WTC11 (cell line): ENCODE results near the gene RNASEH2C. TPM values are rescaled to one million over a fixed set of nuclear protein-coding genes. Genes with fewer than 3 reads are reported as not detected.
A peak's percentile ranks its signal among the peaks of the same experiment; 100 is the strongest.
"Not testable (repeated sequence)": the region's sequence is repeated elsewhere in the genome, so short reads cannot be mapped to it uniquely, and the experiment has no call there.

Source experiments
- ATAC-seq: fragments of 200-7000 bp; cut with Tn5 transposase; 2 replicates; pipeline ENCODE4 v1.10.0; 2021; ENCODE audit warnings: mild to moderate bottlenecking, moderate library complexity
- CTCF ChIA-PET: fragments of 300-600 bp; sonication (Branson Sonifier 250); formaldehyde crosslinking; loops from one replicate; lab custom pipeline; 2021; ENCODE audit warnings: antibody characterized with exemption; lab: Charles Lee
- POLR2A ChIA-PET: fragments of 350-600 bp; sonication (Branson Sonifier 250); formaldehyde crosslinking; loops from one replicate; lab custom pipeline; 2021; ENCODE audit warnings: antibody characterized with exemption; lab: Charles Lee
- DNase-seq: peaks from one replicate; pipeline ENCODE4 v3.0.0; 2021; ENCODE audit warnings: low spot score
- H3K27ac Mint-ChIP-seq: 2 replicates; pipeline ENCODE4 v1.8.0; 2021; ENCODE audit warnings: mixed read lengths
- H3K27me3 Mint-ChIP-seq: 2 replicates; pipeline ENCODE4 v1.8.0; 2021; ENCODE audit warnings: low read depth, mild to moderate bottlenecking, moderate library complexity, mixed read lengths
- H3K36me3 Mint-ChIP-seq: 2 replicates; pipeline ENCODE4 v1.8.0; 2021; ENCODE audit warnings: mixed read lengths
- H3K4me1 Mint-ChIP-seq: 2 replicates; pipeline ENCODE4 v1.8.0; 2022; ENCODE audit warnings: mixed read lengths
- H3K4me3 Mint-ChIP-seq: 2 replicates; pipeline ENCODE4 v1.8.0; 2021; ENCODE audit warnings: mild to moderate bottlenecking, moderate library complexity, mixed read lengths
- H3K9me3 Mint-ChIP-seq: 2 replicates; pipeline ENCODE4 v1.8.0; 2021; ENCODE audit warnings: mixed read lengths
- ATF1 ChIP-seq: sonication (generic); formaldehyde crosslinking; IDR thresholded peaks from 2 replicates; pipeline ENCODE4 v1.8.1; 2023; ENCODE audit warnings: mild to moderate bottlenecking, moderate library complexity, missing genetic modification reagents
- CREM ChIP-seq: sonication (generic); formaldehyde crosslinking; IDR thresholded peaks from 2 replicates; pipeline ENCODE4 v1.8.1; 2022; ENCODE audit warnings: mild to moderate bottlenecking, missing genetic modification reagents, moderate library complexity
- CTCF ChIP-seq: fragments of 200-600 bp; IDR thresholded peaks from 2 replicates; pipeline ENCODE4 v1.8.0; 2022; ENCODE audit warnings: antibody characterized with exemption
- E2F4 ChIP-seq: sonication (generic); formaldehyde crosslinking; IDR thresholded peaks from 2 replicates; pipeline ENCODE4 v1.8.1; 2022; ENCODE audit warnings: low read depth, mild to moderate bottlenecking, moderate library complexity, missing genetic modification reagents, borderline replicate concordance
- EMX1 ChIP-seq: fragments of 250-450 bp; sonication (Bioruptor Pico); IDR thresholded peaks from 2 replicates; pipeline ENCODE4 v1.8.0; 2021; ENCODE audit warnings: mild to moderate bottlenecking
- FOXJ3 ChIP-seq: sonication (generic); formaldehyde crosslinking; IDR thresholded peaks from 2 replicates; pipeline ENCODE4 v1.9.0; 2021; ENCODE audit warnings: missing genetic modification reagents, mild to moderate bottlenecking, borderline replicate concordance
- IRF1 ChIP-seq: sonication (generic); formaldehyde crosslinking; IDR thresholded peaks from 2 replicates; pipeline ENCODE4 v1.8.0; 2023; ENCODE audit warnings: missing genetic modification reagents
- NFE2L1 ChIP-seq: sonication (generic); formaldehyde crosslinking; IDR thresholded peaks from 2 replicates; pipeline ENCODE4 v1.8.1; 2023; ENCODE audit warnings: missing genetic modification reagents
- NFYB ChIP-seq: sonication (generic); formaldehyde crosslinking; conservative IDR thresholded peaks from 2 replicates; pipeline ENCODE4 v1.8.0; 2022; ENCODE audit warnings: low read depth, missing genetic modification reagents
- OVOL2 ChIP-seq: fragments of 250-450 bp; sonication (Bioruptor Pico); IDR thresholded peaks from 2 replicates; pipeline ENCODE4 v1.9.0; 2021; ENCODE audit warnings: mild to moderate bottlenecking, borderline replicate concordance
- PREB ChIP-seq: sonication (generic); formaldehyde crosslinking; IDR thresholded peaks from 2 replicates; pipeline ENCODE4 v1.8.1; 2022; ENCODE audit warnings: mild to moderate bottlenecking, missing genetic modification reagents, moderate library complexity, borderline replicate concordance
- RELA ChIP-seq: sonication (generic); formaldehyde crosslinking; IDR thresholded peaks from 2 replicates; pipeline ENCODE4 v1.8.1; 2022; ENCODE audit warnings: missing genetic modification reagents, mild to moderate bottlenecking, borderline replicate concordance
- STAT6 ChIP-seq: sonication (generic); formaldehyde crosslinking; conservative IDR thresholded peaks from 2 replicates; pipeline ENCODE4 v1.8.1; 2023; ENCODE audit warnings: mild to moderate bottlenecking, low read depth, missing genetic modification reagents, moderate library complexity
- TEAD1 ChIP-seq: sonication (generic); formaldehyde crosslinking; IDR thresholded peaks from 2 replicates; pipeline ENCODE4 v1.8.0; 2022; ENCODE audit warnings: mild to moderate bottlenecking, missing genetic modification reagents
- ZBTB43 ChIP-seq: sonication (generic); formaldehyde crosslinking; IDR thresholded peaks from 2 replicates; pipeline ENCODE4 v1.8.1; 2023; ENCODE audit warnings: mild to moderate bottlenecking, missing genetic modification reagents
- ZNF219 ChIP-seq: sonication (generic); formaldehyde crosslinking; IDR thresholded peaks from 2 replicates; pipeline ENCODE4 v1.8.0; 2023; ENCODE audit warnings: missing genetic modification reagents, mild to moderate bottlenecking, borderline replicate concordance
- ZNF317 ChIP-seq: sonication (generic); formaldehyde crosslinking; IDR thresholded peaks from 2 replicates; pipeline ENCODE4 v1.8.1; 2023; ENCODE audit warnings: low read depth, mild to moderate bottlenecking, moderate library complexity, missing genetic modification reagents, borderline replicate concordance
- ZNF423 ChIP-seq: fragments of 250-450 bp; sonication (Bioruptor Pico); IDR thresholded peaks from 2 replicates; pipeline ENCODE4 v2.1.2; 2022; ENCODE audit warnings: mild to moderate bottlenecking, moderate library complexity
- total RNA-seq: library from RNA; stranded (reverse); gene quantifications from 3 replicates; pipeline ENCODE4 v1.2.3, GENCODE V29; 2021

RNASEH2C gene
- total RNA-seq, 1 experiment from 2014 or later, result 42.1 TPM

- TF ChIP-seq ZNF423 (CRISPR knock-in tag) (no peak), PREB (CRISPR knock-in tag) (no peak), ZNF317 (CRISPR knock-in tag) (no peak)
These were observed 10.9 kb downstream of the RNASEH2C start (continued) for GRCh38 chr11:65709661-65710060.

GRCh38 chr11:65708451-65708850 is 12.1 kb downstream of the RNASEH2C start:
- ATAC-seq (no peak), DNase-seq (peak; percentile 4)
- no peak overlapping the region for H3K27ac Mint-ChIP-seq
- no peaks in the 10 kb centered on the region for H3K9me3 Mint-ChIP-seq
- ChIA-PET CTCF (interaction anchor here (1.3 kb wide), 1 partner anchor 152 kb away, joined by 3 read pairs; the partner anchor contains the start of gene MUS81), POLR2A (no interaction called here)
- 0 out of 2 replicates have a peak, but pooled peaks cover 3% of the 10 kb centered on the region for H3K4me1 Mint-ChIP-seq
- no peak for TF ChIP-seq STAT6 (CRISPR knock-in tag)
- H3K4me3 Mint-ChIP-seq, result no peak overlapping the region
- peaks cover 11% of the 10 kb centered on the region for H3K27me3 Mint-ChIP-seq
- H3K36me3 Mint-ChIP-seq, result peaks cover 6% of the 10 kb centered on the region

- CTCF ChIA-PET, result interaction anchor here (2.3 kb wide), 1 partner anchor 73 kb away, joined by 12 read pairs; no protein-coding TSS in a partner anchor
- H3K4me1 Mint-ChIP-seq, H3K4me3 Mint-ChIP-seq, ATAC-seq, H3K27ac Mint-ChIP-seq, H3K9me3 Mint-ChIP-seq, POLR2A ChIA-PET, H3K36me3 Mint-ChIP-seq: not testable (repeated sequence)
- peaks cover 11% of the 10 kb centered on the region for H3K27me3 Mint-ChIP-seq
- DNase-seq, result peak; percentile 1
These were observed 13.6 kb downstream of the RNASEH2C start for GRCh38 chr11:65707002-65707401.

- TF ChIP-seq CTCF, result peak; percentile 50; the same call in 1 of the 2 replicates
- H3K9me3 Mint-ChIP-seq, POLR2A ChIA-PET, H3K4me3 Mint-ChIP-seq, ATAC-seq, H3K4me1 Mint-ChIP-seq, H3K36me3 Mint-ChIP-seq, H3K27ac Mint-ChIP-seq: not testable (repeated sequence)
- peak; percentile 87 for DNase-seq
- CTCF ChIA-PET, result interaction anchor here (0.6 to 2.3 kb wide), 16 partner anchors 14 to 606 kb away, joined by 3 to 12 read pairs (median 4); partner anchors contain the start of genes FIBP, MUS81, RELA and RNASEH2C
- peaks cover 11% of the 10 kb centered on the region for H3K27me3 Mint-ChIP-seq
These were observed 14.3 kb downstream of the RNASEH2C start for GRCh38 chr11:65706303-65706763.

- POLR2A ChIA-PET, result no interaction called here
- H3K9me3 Mint-ChIP-seq, result peaks cover 14% of the 10 kb centered on the region
- no peak for ATAC-seq
- no peak for DNase-seq
- peaks cover 22% of the 10 kb centered on the region for H3K27me3 Mint-ChIP-seq
- no peak overlapping the region for H3K27ac Mint-ChIP-seq
- H3K4me1 Mint-ChIP-seq, result no peaks in the 10 kb centered on the region
- no peak overlapping the region for H3K4me3 Mint-ChIP-seq
- CTCF ChIA-PET, result interaction anchor here (0.6 to 1.8 kb wide), 2 partner anchors 76 to 184 kb away, joined by 4 to 7 read pairs; partner anchors contain the start of genes AP5B1 and FIBP
- H3K36me3 Mint-ChIP-seq, result no peaks in the 10 kb centered on the region
- TF ChIP-seq TEAD1 (CRISPR knock-in tag) (no peak), FOXJ3 (CRISPR knock-in tag) (no peak), IRF1 (no peak), NFE2L1 (CRISPR knock-in tag) (no peak), ZNF219 (no peak), CREM (CRISPR knock-in tag) (no peak), E2F4 (CRISPR knock-in tag) (no peak), OVOL2 (CRISPR knock-in tag) (no peak), RELA (CRISPR knock-in tag) (no peak), EMX1 (CRISPR knock-in tag) (no peak), ATF1 (no peak), ZBTB43 (CRISPR knock-in tag) (no peak), NFYB (CRISPR knock-in tag) (no peak)
These were observed 16.8 kb downstream of the RNASEH2C start for GRCh38 chr11:65703846-65704245.
